DMS153 (cell line): ENCODE measurements around the gene MRRF.
"Not testable (repeated sequence)": the region's sequence is repeated elsewhere in the genome, so short reads cannot be mapped to it uniquely, and the experiment has no call there.

Source experiments
- DNase-seq: peaks from one replicate; lab custom pipeline; 2025; lab: John Stamatoyannopoulos, UW

MRRF gene

GRCh38 chr9:122360891-122361290 lies 96.2 kb downstream of the MRRF start:
- DNase-seq, result no peak

DNA sequence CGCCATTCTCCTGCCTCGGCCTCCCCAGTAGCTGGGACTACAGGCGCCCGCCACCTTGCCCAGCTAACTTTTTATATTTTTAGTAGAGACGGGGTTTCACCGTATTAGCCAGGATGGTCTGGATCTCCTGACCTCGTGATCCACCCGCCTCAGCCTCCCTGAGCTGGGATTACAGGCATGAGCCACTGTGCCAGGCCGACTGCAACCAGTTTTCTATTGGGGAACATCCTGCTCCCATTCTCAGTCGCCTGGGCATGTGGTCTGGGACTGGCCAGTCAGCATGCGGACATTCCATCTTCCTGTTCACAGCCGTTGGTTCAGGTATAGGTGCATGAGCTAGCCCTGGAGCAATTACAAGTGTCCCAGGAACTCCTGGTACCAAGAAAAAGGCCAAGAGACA lies 98.4 kb downstream of the MRRF start:
- not testable (repeated sequence) for DNase-seq

- DNase-seq, result no peak
Measured at GRCh38 chr9:122364117-122364782, 99.6 kb downstream of the MRRF start.

- DNase-seq, result no peak
Measured at GRCh38 chr9:122364783-122365150, 100.1 kb downstream of the MRRF start.

- DNase-seq, result no peak
Measured at GRCh38 chr9:122366074-122366660, 101.5 kb downstream of the MRRF start.

DNA sequence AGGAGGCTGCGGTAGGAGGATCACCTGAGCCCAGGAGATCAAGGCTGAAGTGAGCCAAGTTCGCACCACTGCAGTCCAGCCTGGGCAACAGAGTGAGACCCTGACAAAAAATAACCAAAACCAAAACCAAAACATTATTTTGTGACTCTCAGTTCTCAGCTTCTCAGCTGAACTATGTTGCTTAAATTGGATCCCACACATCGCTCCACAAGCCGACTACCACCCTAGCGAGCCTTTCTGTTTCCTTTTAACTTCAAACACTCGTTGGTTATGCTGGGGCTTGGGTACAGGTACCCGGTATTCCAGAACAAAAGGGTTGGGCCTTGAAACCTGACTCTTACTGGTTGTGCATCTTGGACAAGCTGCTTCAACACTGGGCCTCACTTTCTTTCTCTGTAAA lies 102.4 kb downstream of the MRRF start:
- no peak for DNase-seq

DNA sequence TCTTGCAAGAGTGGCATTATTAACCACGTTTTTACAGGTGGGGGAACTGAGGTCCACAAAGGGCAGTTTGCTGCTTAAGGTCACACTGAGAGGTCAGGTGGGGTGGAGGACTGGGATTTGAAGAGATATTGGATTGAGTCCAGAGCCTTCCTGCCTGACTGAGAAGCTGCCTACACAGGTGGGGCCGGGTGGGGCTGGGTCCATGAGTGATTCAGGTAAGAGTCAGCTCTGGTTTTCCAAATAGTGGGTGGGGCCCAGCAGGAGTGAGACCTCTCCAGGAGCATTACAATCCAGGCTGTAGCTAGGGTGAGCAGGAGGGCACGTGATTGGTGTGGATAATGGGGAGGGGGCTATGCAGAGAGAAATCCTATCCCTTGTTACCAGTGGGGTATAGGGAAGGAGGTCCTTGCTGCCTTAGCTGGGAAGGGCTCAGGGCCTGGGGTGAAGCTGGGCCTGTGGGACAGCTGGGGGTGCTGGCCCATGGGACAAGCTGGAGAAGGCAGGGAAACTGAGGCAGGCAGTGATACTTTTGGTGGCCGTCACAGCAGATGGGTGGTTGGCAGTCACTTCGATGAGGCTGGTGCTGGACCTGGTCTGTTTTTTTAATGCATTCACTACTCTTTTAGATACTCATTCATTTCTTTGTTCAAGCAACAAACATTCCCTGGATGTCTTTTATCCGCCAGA lies 103.2 kb downstream of the MRRF start:
- DNase-seq, result no peak

- DNase-seq, result no peak
Measured at GRCh38 chr9:122368642-122369041, 104.0 kb downstream of the MRRF start.

GRCh38 chr9:122370303-122370702 lies 105.6 kb downstream of the MRRF start:
- DNase-seq, result no peak

- DNase-seq, result no peak
Measured at GRCh38 chr9:122370869-122371755, 106.4 kb downstream of the MRRF start, which contains the start of gene PTGS1. Gene PTGS1 (plus strand): TSS chr9:122371024. CDS start chr9:122371085, 61 bp downstream.

- DNase-seq, result no peak
Measured at GRCh38 chr9:122371846-122372245, 107.2 kb downstream of the MRRF start.

DNA sequence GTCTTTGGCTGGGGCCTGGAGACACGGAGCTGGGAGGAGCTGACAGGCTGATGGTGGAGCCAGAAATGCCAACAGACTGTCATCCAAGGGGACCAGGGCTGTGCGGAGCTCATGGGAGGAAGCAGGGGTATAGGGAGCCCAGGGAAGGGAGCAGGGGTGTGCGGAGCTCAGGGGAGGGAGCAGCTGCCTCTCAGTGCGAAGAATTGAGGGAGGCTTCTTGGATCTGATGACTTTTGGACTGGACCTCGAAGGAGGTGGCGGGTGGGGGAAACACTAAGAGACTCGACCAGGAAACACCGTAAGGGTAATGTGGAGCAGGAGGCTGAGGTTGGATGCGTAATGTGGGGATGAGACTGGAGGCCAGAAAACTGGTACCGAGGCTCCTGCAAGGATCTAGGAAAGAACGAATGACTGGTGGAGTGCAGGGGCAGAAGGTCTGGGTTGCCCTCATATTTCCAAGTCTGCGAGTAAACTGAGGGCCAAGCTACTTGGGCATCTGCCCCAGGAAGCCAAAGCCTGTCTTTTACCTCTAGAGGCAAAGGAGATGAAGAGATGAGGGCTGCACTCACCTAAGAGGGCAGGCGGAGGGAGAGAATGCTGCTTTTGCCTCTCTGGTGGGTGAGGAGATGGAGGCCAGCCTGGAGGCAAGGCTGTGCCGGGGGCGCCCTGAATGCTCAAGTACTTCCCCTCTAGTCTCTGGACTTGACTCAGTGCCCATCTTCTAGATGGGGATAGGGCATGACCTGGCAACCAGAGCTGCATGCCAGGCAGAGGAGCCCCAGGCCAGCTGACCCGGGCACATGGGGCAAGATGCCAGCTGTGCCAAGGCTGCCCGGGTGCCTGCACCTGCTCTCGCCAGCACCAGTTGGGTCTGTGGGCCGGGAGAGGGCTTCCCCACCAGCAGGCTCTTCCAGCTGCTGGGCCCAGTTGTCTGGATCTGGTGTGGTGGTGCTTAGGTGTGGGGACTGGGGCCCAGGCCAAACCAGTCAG lies 108.5 kb downstream of the MRRF start:
- no peak for DNase-seq

- DNase-seq, result no peak
Measured at GRCh38 chr9:122374885-122375420, 110.3 kb downstream of the MRRF start.

GRCh38 chr9:122376796-122377195 lies 112.1 kb downstream of the MRRF start:
- no peak for DNase-seq

GRCh38 chr9:122377241-122378164 lies 112.8 kb downstream of the MRRF start:
- DNase-seq, result no peak

DNA sequence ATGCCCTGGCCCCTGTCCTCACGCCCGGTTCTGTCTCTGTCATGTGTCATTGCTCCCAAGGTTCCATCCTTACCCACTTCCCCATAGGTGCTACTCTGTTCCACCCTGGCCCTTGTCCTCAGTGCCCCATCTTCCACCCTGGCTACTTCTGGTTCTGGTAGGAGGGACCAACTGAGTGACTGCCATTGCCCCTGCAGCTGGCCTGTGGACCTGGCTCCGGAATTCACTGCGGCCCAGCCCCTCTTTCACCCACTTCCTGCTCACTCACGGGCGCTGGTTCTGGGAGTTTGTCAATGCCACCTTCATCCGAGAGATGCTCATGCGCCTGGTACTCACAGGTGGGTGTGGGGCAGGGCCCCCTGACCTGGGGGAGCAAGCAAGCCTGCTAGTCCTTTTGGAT lies 113.6 kb downstream of the MRRF start:
- DNase-seq, result no peak

- no peak for DNase-seq
Measured at GRCh38 chr9:122379340-122379739, 114.7 kb downstream of the MRRF start.

DNA sequence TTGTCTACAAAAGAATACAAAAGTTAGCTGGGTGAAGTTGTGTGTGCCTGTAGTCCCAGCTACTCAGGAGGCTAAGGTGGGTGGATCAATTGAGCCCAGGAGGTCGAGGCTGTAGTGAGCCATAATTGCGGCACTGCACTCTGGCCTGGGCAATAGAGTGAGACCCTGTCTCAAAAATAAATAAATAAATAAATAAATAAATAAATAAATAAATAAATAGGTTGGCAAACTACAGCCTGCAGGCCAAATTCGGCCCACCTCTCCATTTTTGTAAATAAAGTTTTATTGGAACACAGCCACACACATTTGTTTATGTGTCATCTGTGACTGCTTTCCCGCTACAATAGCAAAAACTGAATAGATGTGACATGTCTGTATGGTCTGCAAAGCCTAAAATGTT lies 115.6 kb downstream of the MRRF start:
- DNase-seq, result no peak
